ENCODE results near the gene NISCH.

DNA sequence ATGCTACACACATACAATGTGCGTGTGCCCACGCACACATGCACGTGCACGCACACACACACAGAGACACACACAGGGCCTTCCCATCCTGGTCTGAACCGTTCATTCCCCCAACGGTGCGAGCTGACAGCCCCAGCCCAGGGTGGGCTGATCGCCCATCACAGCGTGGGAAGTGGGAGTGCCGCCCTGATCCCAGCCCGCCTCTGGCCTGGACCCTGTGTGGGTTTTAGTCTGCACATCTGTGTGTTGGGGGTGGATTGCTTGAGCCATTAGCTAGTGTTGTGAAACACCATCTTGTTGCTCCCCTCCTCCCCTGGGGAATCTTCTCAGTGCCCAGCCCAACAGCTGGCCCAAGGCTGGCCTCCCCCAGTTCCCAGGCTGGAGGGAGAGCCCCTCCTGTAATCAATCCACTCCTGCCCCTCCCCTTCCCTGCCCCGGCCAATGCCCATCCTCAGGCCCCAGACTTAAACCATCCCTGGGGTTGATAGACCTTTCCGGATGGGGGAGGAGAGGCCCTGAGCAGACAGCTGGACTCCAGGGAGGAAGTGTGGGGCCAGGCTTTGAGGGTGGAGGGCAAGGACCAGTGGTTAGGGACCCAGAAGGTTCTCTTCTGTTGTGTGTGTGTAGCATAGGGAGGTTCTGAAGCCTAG is 18.8 kb upstream of the NISCH start:
- no peak for TF ChIP-seq POLR2A (IDR thresholded peaks at IDR 0.05)
- TF ChIP-seq, protein P1, sequence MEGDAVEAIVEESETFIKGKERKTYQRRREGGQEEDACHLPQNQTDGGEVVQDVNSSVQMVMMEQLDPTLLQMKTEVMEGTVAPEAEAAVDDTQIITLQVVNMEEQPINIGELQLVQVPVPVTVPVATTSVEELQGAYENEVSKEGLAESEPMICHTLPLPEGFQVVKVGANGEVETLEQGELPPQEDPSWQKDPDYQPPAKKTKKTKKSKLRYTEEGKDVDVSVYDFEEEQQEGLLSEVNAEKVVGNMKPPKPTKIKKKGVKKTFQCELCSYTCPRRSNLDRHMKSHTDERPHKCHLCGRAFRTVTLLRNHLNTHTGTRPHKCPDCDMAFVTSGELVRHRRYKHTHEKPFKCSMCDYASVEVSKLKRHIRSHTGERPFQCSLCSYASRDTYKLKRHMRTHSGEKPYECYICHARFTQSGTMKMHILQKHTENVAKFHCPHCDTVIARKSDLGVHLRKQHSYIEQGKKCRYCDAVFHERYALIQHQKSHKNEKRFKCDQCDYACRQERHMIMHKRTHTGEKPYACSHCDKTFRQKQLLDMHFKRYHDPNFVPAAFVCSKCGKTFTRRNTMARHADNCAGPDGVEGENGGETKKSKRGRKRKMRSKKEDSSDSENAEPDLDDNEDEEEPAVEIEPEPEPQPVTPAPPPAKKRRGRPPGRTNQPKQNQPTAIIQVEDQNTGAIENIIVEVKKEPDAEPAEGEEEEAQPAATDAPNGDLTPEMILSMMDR (IDR thresholded peaks at IDR 0.05) = no peak

Measured in testis (tissue), 2 donors.